SK-N-SH (cell line): Measurements from ENCODE around the gene CD300A. TPM values are rescaled to one million over a fixed set of nuclear protein-coding genes. Genes with fewer than 3 reads are reported as not detected.

Experiments
- CTCF ChIA-PET: fragments of 300-600, 350-600 bp; formaldehyde crosslinking; extraction: SDS; loops from one replicate; lab custom pipeline; 2021; lab: Yijun Ruan, JAX
- POLR2A ChIA-PET: fragments of 350-600 bp; sonication (Branson Sonifier 250); formaldehyde crosslinking; extraction: SDS; loops from one replicate; lab custom pipeline; 2020; ENCODE audit warnings: antibody characterized with exemption, inconsistent platforms; lab: Yijun Ruan, JAX
- DNase-seq: peaks from one replicate; pipeline ENCODE4 v3.0.0; 2012
- H2AFZ ChIP-seq: fragments of 200-600 bp; sonication (generic); 2 replicates; pipeline ENCODE4 v1.8.1; 2016; ENCODE audit warnings: antibody characterized with exemption, mild to moderate bottlenecking, low read depth
- H3F3A ChIP-seq: fragments of 200-600 bp; sonication (generic); replicated peaks from 2 replicates; pipeline ENCODE3; 2016; ENCODE audit warnings: antibody characterized with exemption, mild to moderate bottlenecking; ENCODE audit not compliant: insufficient read depth
- H3K27ac ChIP-seq, 2 experiments: fragments of 200-500 bp in 1 of 2; fragments of 200-600 bp in 1 of 2; sonication (Bioruptor generic) in 1 of 2; sonication (generic), shearing (Covaris generic) in 1 of 2; 2 replicates each; pipeline versions ENCODE4 v1.5.1 to v1.6.1; 2014 to 2016; ENCODE audit warnings: low read depth in 2 of 2, inconsistent platforms in 1 of 2, low read length in 1 of 2, mild to moderate bottlenecking in 1 of 2, mixed read lengths in 1 of 2
- H3K27me3 ChIP-seq: fragments of 200-600 bp; sonication (generic), shearing (Covaris generic); 2 replicates; pipeline ENCODE4 v1.6.1; 2016; ENCODE audit warnings: mixed run types; ENCODE audit not compliant: insufficient read depth
- H3K36me3 ChIP-seq, 2 experiments: fragments of 200-500 bp in 1 of 2; fragments of 200-600 bp in 1 of 2; sonication (Bioruptor generic) in 1 of 2; sonication (generic) in 1 of 2; replicated peaks in 1 of 2; 2 replicates each; pipeline versions ENCODE3 to v1.5.1; 2014 to 2016; ENCODE audit warnings: low read length in 1 of 2, mild to moderate bottlenecking in 1 of 2; ENCODE audit not compliant: insufficient read depth in 2 of 2, control insufficient read depth in 1 of 2
- H3K4me1 ChIP-seq, 2 experiments: fragments of 200-500 bp in 1 of 2; fragments of 200-600 bp in 1 of 2; sonication (Bioruptor generic) in 1 of 2; sonication (generic), shearing (Covaris generic) in 1 of 2; 2 replicates each; pipeline versions ENCODE4 v1.5.1 to v1.6.1; 2014 to 2016; ENCODE audit warnings: low read depth in 1 of 2, low read length in 1 of 2, mixed run types in 1 of 2; ENCODE audit not compliant: insufficient read depth in 2 of 2, control insufficient read depth in 1 of 2
- H3K4me2 ChIP-seq: fragments of 200-600 bp; sonication (generic), shearing (Covaris generic); 2 replicates; pipeline ENCODE4 v1.6.1; 2017; ENCODE audit warnings: mixed run types
- H3K4me3 ChIP-seq, 2 experiments: fragments of 200-500 bp in 1 of 2; fragments of 200-600 bp in 1 of 2; sonication (Bioruptor generic) in 1 of 2; sonication (generic), shearing (Covaris generic) in 1 of 2; 2 replicates each; pipeline versions ENCODE4 v1.5.1 to v1.8.1; 2014 to 2016; ENCODE audit warnings: low read depth in 2 of 2, inconsistent platforms in 1 of 2, low read length in 1 of 2, mild to moderate bottlenecking in 1 of 2, mixed read lengths in 1 of 2, moderate library complexity in 1 of 2
- H3K79me2 ChIP-seq: fragments of 200-600 bp; sonication (generic); 2 replicates; pipeline ENCODE4 v1.8.1; 2017; ENCODE audit warnings: mild to moderate bottlenecking; ENCODE audit not compliant: insufficient read depth
- H3K9ac ChIP-seq: fragments of 200-600 bp; sonication (generic); 2 replicates; pipeline ENCODE4 v1.6.1; 2017; ENCODE audit warnings: mixed run types
- H3K9me2 ChIP-seq: fragments of 200-600 bp; sonication (generic); 2 replicates; pipeline ENCODE4 v1.6.1; 2017; ENCODE audit warnings: mixed run types
- H3K9me3 ChIP-seq: fragments of 200-600 bp; sonication (generic); 2 replicates; pipeline ENCODE4 v1.6.1; 2017; ENCODE audit warnings: mixed run types, mild to moderate bottlenecking, moderate library complexity
- H4K20me1 ChIP-seq: fragments of 200-600 bp; sonication (generic); 2 replicates; pipeline ENCODE4 v1.6.1; 2017; ENCODE audit warnings: mild to moderate bottlenecking, mixed run types; ENCODE audit not compliant: insufficient read depth
- EZH2phosphoT487 ChIP-seq: fragments of 200-600 bp; sonication (generic); IDR thresholded peaks from 2 replicates; pipeline ENCODE4 v1.6.1; 2017; ENCODE audit warnings: low read depth, mixed run types, mild to moderate bottlenecking, antibody characterized with exemption, moderate library complexity, borderline replicate concordance
- GATA2 ChIP-seq: sonication (generic); formaldehyde crosslinking; IDR thresholded peaks from 2 replicates; pipeline ENCODE4 v1.5.0; 2020; ENCODE audit warnings: mild to moderate bottlenecking, missing genetic modification reagents
- SIN3A ChIP-seq: IDR thresholded peaks from 2 replicates; pipeline ENCODE4 v1.6.1; 2012; ENCODE audit warnings: low read depth, mild to moderate bottlenecking, low read length, moderate library complexity, borderline replicate concordance
- WGBS: methylation state at CpG from one replicate; pipeline ENCODE4 v1.1.6; 2017; ENCODE audit warnings: low lambda C conversion rate; 5-methylcytosine and 5-hydroxymethylcytosine counted together
- polyA plus RNA-seq, 3 experiments: library from polyadenylated mRNA; depleted of rRNA; stranded (reverse); fragments of >200 nt; gene quantifications; 2 replicates each; pipeline ENCODE4 v1.2.3, GENCODE V29; 2012
- TF ChIP-seq, protein P1 (sequence below): fragments of 150-350 bp; IDR thresholded peaks from 2 replicates; pipeline ENCODE4 v1.6.1; 2017; ENCODE audit warnings: antibody characterized with exemption, low read length, low read depth, borderline replicate concordance
- TF ChIP-seq, protein P2 (sequence below): fragments of 200-600 bp; sonication (generic); IDR thresholded peaks from 2 replicates; pipeline ENCODE4 v1.6.1; 2017; ENCODE audit warnings: antibody characterized with exemption, mild to moderate bottlenecking, moderate library complexity
- TF ChIP-seq, protein P3 (sequence below): IDR thresholded peaks from 2 replicates; pipeline ENCODE4 v1.4.0; 2012; ENCODE audit warnings: low read depth

The CD300A gene
- polyA plus RNA-seq, 1 of the 3 experiments (the other 2 are of a cell fraction): not detected

DNA sequence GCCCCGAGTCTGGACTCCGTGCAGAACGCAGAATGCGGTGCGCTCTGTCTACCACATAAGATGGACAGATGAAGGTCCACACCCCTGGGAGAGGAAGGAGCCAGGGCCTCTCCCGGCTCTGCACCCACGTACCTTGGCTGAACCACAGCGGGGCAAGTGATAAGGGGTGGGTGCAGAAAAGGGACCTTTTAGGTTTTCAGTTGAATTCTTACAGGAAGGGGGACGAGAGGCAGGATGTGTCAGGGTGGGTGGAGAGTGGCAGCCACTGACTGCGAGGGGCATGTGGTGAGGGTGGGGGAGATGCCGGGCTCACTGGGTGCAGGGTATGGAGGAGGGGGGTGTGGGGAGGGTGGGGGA, 372 bp downstream of the CD300A start:
- WGBS: 73% methylated on average over 11 of the region's 11 CpGs
- no peaks in the 10 kb centered on the region for H3K9me2 ChIP-seq
- TF ChIP-seq, protein P1, sequence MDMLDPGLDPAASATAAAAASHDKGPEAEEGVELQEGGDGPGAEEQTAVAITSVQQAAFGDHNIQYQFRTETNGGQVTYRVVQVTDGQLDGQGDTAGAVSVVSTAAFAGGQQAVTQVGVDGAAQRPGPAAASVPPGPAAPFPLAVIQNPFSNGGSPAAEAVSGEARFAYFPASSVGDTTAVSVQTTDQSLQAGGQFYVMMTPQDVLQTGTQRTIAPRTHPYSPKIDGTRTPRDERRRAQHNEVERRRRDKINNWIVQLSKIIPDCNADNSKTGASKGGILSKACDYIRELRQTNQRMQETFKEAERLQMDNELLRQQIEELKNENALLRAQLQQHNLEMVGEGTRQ: no peak
- no peak for TF ChIP-seq SIN3A
- TF ChIP-seq, all 33 proteins: peak for 0
- ChIA-PET POLR2A (no interaction called here), CTCF (interaction anchor here (0.9 to 15.8 kb wide), 3 partner anchors 9 to 88 kb away, joined by 5 to 122 read pairs (median 6); no protein-coding TSS in a partner anchor)
- Histone ChIP-seq H3K27me3 (no peaks in the 10 kb centered on the region), H3K79me2 (no peaks in the 10 kb centered on the region), H3K27ac (no peak overlapping the region), H3K9ac (no peak overlapping the region), H4K20me1 (no peaks in the 10 kb centered on the region), H2AFZ (no peak overlapping the region), H3K4me3 (no peak overlapping the region), H3F3A (no peaks in the 10 kb centered on the region), H3K9me3 (no peaks in the 10 kb centered on the region), H3K4me1 (no peaks in the 10 kb centered on the region), H3K36me3 (no peaks in the 10 kb centered on the region), H3K4me2 (no peak overlapping the region)
- DNase-seq: no peak

DNA sequence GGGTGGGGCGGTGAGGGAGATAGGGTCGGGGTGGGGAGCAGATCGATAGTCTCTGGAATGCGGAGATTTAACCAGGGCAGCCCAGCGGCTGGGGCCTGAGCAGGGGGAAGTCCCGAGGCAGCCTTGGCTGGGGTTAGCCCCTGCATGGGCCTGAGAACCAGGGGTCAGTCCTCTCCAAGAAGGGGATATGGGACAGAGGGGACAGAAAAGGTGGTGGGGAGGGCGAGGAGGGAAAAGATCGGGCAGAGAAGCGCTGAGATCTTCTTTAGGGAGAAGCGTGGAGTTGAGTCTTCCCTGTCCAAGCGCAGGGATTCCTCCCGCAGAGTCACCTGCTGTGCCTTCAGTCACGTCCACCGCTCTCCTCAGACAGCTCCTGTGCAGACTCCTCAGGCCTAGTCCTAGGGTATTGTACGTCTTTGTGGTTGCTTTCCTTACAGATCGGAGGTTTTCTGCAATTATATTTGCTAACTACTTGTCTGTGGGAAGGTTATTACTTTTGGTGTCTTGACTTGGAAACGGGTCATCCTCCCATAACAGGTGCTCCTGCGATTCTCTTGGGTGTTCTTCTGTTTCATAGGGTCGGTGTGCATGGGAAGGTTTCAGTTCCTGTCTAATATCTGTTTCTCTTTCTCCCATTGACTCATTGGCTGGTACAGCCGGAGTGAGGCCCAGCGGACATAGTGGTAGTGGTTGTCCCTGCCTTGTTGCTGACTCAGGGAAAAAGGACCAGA, 952 bp downstream of the CD300A start:
- TF ChIP-seq, protein P2, sequence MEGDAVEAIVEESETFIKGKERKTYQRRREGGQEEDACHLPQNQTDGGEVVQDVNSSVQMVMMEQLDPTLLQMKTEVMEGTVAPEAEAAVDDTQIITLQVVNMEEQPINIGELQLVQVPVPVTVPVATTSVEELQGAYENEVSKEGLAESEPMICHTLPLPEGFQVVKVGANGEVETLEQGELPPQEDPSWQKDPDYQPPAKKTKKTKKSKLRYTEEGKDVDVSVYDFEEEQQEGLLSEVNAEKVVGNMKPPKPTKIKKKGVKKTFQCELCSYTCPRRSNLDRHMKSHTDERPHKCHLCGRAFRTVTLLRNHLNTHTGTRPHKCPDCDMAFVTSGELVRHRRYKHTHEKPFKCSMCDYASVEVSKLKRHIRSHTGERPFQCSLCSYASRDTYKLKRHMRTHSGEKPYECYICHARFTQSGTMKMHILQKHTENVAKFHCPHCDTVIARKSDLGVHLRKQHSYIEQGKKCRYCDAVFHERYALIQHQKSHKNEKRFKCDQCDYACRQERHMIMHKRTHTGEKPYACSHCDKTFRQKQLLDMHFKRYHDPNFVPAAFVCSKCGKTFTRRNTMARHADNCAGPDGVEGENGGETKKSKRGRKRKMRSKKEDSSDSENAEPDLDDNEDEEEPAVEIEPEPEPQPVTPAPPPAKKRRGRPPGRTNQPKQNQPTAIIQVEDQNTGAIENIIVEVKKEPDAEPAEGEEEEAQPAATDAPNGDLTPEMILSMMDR: no peak
- TF ChIP-seq GATA2 (CRISPR knock-in tag): no peak
- TF ChIP-seq EZH2phosphoT487: no peak
- TF ChIP-seq, protein P3, sequence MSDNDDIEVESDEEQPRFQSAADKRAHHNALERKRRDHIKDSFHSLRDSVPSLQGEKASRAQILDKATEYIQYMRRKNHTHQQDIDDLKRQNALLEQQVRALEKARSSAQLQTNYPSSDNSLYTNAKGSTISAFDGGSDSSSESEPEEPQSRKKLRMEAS: no peak
- H3K36me3 ChIP-seq: no peaks in the 10 kb centered on the region
- H3K79me2 ChIP-seq: no peaks in the 10 kb centered on the region
- no peak overlapping the region for H3K27ac ChIP-seq
- no peaks in the 10 kb centered on the region for H3K9me2 ChIP-seq
- DNase-seq: no peak
- ChIA-PET POLR2A (no interaction called here), CTCF (interaction anchor here (0.8 to 15.8 kb wide), 4 partner anchors 11 to 99 kb away, joined by 3 to 122 read pairs (median 14); no protein-coding TSS in a partner anchor)
- H3K27me3 ChIP-seq: no peaks in the 10 kb centered on the region
- no peak overlapping the region for H3K4me2 ChIP-seq
- no peaks in the 10 kb centered on the region for H3K9me3 ChIP-seq
- H2AFZ ChIP-seq: no peak overlapping the region
- WGBS: 62% methylated on average over 21 of the region's 21 CpGs
- H3F3A ChIP-seq: no peaks in the 10 kb centered on the region
- H3K4me3 ChIP-seq: no peak overlapping the region
- H3K4me1 ChIP-seq: no peaks in the 10 kb centered on the region
- H4K20me1 ChIP-seq: no peaks in the 10 kb centered on the region
- no peak overlapping the region for H3K9ac ChIP-seq
